CD4-positive, alpha-beta T cell treated with Interleukin-2 at 100 ng/mL for 4 hours (primary cell): ENCODE data around the gene THSD4.
"Not testable (repeated sequence)": the region's sequence is repeated elsewhere in the genome, so short reads cannot be mapped to it uniquely, and the experiment has no call there.

Source experiments
- DNase-seq: peaks from one replicate; pipeline ENCODE4 v3.0.0-alpha.2; 2020; ENCODE audit warnings: low spot score

THSD4 gene

GRCh38 chr15:71261418-71261817 is 146.1 kb downstream of the THSD4 start:
- DNase-seq, result no peak

GRCh38 chr15:71261909-71262308 is 146.6 kb downstream of the THSD4 start:
- DNase-seq, result no peak

DNA sequence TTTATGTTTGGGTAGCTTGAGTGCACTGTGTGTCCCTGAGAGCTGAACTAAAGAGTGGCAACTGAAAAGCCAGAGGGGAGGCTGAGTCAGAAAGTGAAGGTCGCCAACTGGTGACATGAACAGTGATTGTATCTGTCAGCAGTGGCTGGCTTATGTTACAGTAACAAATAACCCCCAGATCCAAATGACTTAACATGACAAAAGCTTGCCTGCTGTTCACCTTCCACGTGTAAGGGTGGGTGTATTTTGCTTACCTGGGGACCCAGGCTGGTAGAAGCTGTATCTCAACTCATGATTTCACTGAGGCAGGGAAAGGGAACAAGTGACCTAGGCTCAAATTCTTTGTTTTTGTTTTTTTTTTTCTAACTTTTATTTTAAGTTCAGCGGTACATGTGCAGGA is 147.3 kb downstream of the THSD4 start:
- no peak for DNase-seq

DNA sequence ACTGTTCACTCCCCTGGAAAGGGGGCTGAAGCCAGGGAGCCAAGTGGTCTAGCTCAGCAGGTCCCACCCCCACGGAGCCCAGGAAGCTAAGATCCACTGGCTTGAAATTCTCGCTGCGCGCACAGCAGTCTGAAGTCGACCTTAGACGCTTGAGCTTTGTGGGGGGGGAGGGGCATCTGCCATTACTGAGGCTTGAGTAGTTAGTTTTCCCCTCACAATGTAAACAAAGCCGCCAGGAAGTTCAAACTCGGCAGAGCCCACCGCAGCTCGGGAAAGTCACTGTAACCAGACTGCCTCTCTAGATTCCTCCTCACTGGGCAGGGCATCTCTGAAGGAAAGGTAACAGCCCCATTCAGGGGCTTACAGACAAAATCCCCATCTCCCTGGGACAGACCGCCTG is 150.3 kb downstream of the THSD4 start:
- not testable (repeated sequence) for DNase-seq

DNA sequence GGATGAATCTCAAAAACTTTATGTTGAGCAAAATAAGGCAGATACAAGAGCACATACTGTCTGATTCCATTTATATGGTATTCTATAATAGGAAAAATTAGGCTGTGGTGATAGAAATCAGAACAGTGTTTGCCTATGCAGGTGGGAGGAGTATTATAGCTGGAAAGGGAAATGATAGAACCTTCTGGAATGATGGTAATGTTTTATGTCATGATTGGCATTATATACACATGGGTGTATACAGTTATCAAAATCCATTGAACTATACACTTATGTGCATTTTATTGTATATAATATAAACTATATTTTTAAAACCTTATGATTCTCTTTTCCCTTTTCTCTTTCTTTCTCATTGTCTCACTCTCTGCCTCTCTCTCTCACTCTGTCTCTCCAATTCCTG is 156.1 kb downstream of the THSD4 start:
- no peak for DNase-seq

DNA sequence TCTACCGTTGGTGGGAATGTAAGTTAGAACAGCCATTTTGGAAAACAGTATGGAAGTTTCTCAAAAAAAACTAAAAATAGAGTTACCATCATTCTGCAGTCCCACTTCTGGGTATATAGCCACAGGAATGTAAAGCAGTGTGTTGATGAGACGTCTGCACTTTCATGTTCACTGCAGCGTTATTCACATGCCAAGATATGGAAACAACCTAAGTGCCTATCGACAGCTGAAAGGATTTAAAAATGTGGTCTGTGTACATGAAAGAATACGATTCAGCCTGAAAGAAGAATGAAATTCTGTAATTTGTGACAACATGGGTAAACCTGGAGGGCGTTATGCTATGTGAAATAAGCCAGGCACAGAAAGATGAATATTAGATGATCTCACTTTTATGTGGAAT is 157.7 kb downstream of the THSD4 start:
- DNase-seq, result no peak

GRCh38 chr15:71273731-71274447 is 158.6 kb downstream of the THSD4 start:
- DNase-seq, result no peak

DNA sequence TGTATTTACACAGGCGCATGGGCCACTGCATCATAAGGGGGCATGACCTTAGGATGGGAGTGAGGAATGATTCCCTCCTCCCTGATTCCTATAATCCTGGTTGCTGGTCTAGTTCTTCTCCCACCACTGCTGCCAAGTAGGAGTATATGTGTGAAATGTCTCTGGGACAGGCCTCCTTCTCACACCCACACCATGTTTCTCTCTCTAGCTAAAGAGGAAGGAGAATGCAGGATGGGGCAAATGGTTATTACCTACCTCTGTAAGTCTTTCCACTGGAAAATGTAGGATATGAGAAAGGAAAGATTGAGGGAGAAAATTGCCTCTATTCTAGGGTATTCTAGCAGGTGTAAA is 159.2 kb downstream of the THSD4 start:
- no peak for DNase-seq

- DNase-seq, result no peak
Measured at GRCh38 chr15:71275098-71275497, 159.8 kb downstream of the THSD4 start.

- no peak for DNase-seq
Measured at GRCh38 chr15:71275566-71276335, 160.5 kb downstream of the THSD4 start.

DNA sequence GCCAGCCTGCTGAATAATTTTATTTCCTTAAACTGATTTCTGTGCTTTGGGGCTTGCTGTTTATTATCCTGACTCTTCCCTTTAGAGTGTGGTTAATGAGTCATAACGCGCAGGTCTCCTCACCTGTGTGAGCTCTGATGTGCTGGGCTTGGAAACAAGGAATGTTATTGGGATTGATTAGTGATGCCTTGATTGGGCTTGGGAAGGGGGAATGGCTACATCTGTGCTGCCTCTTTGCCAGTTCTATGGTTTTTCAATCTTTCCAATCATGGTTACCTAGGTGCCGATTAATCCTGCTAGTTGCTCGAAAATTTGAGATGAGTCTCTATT is 161.0 kb downstream of the THSD4 start:
- DNase-seq, result no peak

DNA sequence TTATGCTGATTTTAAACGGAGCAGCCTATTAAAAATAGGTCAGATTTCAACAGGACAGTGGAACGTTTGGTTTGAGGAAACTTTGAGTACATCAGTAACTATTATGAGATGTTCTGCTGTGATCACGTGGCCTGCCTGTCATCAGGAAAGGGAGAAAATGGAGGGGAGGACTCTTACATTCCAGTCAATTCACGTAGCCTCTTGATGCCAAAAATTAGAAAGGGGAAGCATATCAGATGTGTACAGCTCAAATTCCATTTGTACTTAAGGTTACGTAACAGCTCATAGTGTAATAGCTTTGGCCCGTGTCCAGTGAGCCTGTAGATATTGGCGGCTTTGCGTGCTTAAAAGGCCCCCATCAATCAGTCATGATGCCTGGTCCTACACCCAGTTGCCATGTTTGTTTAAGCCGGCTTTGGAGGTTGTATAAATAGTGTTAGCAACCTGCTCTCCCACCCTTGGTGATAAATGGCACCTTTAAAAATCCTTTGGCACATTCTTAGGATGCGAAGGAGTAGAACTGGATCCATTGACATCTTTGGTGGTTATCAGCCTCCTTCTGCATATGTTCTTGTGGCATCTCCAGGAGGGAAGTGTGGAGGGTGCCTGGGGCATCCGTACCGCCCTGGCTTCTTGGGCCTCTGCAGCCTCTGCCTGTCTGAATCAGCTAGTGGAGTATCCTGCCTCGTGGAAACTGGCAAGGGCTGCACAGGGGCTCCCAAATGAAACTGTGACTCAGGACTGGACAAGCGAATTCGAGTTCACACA is 163.9 kb downstream of the THSD4 start:
- no peak for DNase-seq

- no peak for DNase-seq
Measured at GRCh38 chr15:71279757-71280141, 164.5 kb downstream of the THSD4 start.

GRCh38 chr15:71280206-71280605 is 164.9 kb downstream of the THSD4 start:
- no peak for DNase-seq

GRCh38 chr15:71281256-71281655 is 166.0 kb downstream of the THSD4 start:
- DNase-seq, result no peak

DNA sequence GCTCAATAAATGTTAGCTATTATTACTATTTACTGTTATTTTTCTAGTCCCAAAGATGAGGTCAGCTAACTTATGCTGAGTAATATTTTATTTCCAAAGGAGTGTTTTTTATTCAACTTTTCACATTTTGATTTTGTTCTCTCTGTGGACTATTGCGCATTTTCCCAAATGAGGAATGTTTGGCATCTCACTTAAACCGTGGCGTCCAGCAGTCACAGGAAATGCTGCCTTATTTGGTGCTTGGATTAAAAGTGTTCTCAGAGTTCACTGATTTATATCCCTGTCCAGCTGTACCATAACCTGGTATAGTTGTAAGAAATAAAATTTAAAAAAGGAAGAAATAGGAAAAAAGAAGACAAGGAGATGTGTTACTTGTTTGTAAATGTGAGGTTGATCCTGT is 166.8 kb downstream of the THSD4 start:
- DNase-seq, result no peak

- no peak for DNase-seq
Measured at GRCh38 chr15:71288348-71288955, 173.2 kb downstream of the THSD4 start.

DNA sequence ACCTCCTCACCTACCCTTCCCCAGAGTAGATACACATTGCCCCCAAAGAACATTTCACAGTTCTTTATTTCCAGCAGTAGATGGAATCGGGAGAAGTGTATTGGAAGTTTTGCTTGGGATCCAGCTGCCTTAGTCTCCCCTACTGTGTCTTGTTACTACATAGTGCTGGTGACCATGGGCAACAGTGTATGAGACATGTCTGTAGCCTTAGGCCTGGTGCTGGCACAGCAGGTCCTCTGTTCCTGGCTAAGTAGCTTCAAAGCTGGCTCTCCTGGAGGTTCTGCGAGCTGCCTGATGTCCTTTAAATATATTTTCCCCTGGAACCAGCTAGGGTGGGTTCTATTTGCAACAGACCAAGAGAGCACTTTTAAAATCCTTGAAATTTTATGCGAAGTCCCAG is 174.7 kb downstream of the THSD4 start:
- DNase-seq, result no peak

- DNase-seq, result no peak
Measured at GRCh38 chr15:71290881-71291635, 175.8 kb downstream of the THSD4 start.

DNA sequence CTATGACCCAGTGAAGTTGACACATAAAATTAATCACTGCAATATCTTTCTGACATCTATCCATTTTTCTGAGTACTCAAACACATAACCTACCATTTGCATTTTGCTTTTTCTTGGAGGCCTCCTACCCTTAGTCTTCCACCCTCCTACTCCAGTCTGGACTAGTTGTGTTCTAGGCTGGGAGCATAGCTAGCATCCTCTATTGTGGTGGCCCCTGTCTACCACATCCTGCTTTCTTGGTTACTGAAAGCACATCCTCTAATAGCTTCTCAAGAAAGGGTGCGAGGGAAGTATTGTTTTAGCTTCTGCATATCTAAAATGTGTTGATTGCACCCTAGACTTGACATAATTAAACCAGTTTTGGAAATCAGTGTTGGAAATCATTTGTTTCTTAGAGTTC is 176.5 kb downstream of the THSD4 start:
- peak; percentile 8 for DNase-seq

- no peak for DNase-seq
Measured at GRCh38 chr15:71293723-71294122, 178.5 kb downstream of the THSD4 start.
